Neural progenitor cell (in vitro differentiated cells): ENCODE data around the gene TBL1X.

Source experiments
- EZH2 ChIP-seq: fragments of 200-600 bp; sonication (generic); IDR thresholded peaks from 2 replicates; pipeline ENCODE4 v1.6.1; 2017; ENCODE audit warnings: antibody characterized with exemption, mild to moderate bottlenecking, moderate library complexity
- TF ChIP-seq, protein P1 (sequence below): fragments of 200-600 bp; sonication (generic); IDR thresholded peaks from 2 replicates; pipeline ENCODE4 v1.5.1; 2017; ENCODE audit warnings: antibody characterized with exemption, mild to moderate bottlenecking

DNA sequence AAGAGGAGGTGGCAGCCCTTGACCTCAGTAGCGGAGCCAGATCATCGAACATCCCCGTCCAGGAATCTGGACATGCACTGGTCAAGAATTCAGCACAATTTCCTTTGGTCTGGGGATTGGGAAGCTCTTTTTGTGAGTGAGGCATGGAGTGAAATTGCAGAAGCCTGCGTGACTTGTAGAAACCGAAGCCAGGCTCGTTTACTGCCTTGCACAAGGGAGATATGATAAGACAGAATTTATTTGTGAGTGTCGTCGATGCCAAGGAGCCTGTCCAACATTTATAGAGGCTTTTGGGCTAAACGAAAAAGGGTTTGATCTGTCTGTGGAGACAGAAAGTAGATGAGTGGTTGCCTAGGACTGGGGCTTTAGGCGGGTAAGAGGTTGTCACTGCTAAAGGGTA, 50.6 kb downstream of the TBL1X start:
- TF ChIP-seq, protein P1, sequence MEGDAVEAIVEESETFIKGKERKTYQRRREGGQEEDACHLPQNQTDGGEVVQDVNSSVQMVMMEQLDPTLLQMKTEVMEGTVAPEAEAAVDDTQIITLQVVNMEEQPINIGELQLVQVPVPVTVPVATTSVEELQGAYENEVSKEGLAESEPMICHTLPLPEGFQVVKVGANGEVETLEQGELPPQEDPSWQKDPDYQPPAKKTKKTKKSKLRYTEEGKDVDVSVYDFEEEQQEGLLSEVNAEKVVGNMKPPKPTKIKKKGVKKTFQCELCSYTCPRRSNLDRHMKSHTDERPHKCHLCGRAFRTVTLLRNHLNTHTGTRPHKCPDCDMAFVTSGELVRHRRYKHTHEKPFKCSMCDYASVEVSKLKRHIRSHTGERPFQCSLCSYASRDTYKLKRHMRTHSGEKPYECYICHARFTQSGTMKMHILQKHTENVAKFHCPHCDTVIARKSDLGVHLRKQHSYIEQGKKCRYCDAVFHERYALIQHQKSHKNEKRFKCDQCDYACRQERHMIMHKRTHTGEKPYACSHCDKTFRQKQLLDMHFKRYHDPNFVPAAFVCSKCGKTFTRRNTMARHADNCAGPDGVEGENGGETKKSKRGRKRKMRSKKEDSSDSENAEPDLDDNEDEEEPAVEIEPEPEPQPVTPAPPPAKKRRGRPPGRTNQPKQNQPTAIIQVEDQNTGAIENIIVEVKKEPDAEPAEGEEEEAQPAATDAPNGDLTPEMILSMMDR = no peak
- no peak for TF ChIP-seq EZH2
